ENCODE measurements around the gene LACTB. TPM values are rescaled to one million over a fixed set of nuclear protein-coding genes. Genes with fewer than 3 reads are reported as not detected.

Gene LACTB
- total RNA-seq, 2 experiments from 2014 or later = 6.9 to 7.9 TPM

- Mint-ChIP-seq H3K27ac (no peak overlapping the region), H3K27me3 (no peaks in the 10 kb centered on the region), H3K9me3 (no peaks in the 10 kb centered on the region), H3K4me1 (no peaks in the 10 kb centered on the region), H3K4me3 (no peak overlapping the region), H3K36me3 (ENCODE audit: low read depth) (no peaks in the 10 kb centered on the region)
- ChIA-PET POLR2A (no interaction called here), CTCF (interaction anchor here (0.6 to 1.0 kb wide), 3 partner anchors 12 to 384 kb away, joined by 3 read pairs; no protein-coding TSS in a partner anchor)
- no peak for DNase-seq
These were observed 38.6 kb upstream of the LACTB start for GRCh38 chr15:63083044-63083443.

GRCh38 chr15:63083541-63083940 lies 38.1 kb upstream of the LACTB start:
- ChIA-PET CTCF (interaction anchor here (0.6 kb wide), 1 partner anchor 383 kb away, joined by 3 read pairs; no protein-coding TSS in a partner anchor), POLR2A (no interaction called here)

DNA sequence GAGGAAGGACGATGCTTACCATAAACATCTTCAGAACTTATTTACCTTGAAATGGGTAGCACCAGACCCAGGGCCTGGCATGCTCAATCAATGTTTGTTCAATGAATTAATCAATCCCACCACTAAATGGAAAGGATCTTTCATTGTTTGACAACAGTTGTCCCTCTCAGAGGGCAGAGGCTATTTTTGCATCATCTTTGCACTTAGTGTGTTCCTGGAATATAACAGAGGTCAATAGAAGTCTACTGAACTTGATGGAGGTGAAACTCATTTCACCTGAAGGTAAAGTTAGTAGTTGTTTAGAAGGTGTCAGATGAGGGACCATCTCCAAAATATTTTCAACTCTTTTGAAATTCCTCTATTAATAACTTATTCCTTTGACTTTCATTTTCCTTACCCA lies 36.9 kb upstream of the LACTB start:
- Mint-ChIP-seq H3K27me3 (no peaks in the 10 kb centered on the region), H3K9me3 (no peaks in the 10 kb centered on the region), H3K27ac (no peak overlapping the region), H3K4me1 (no peaks in the 10 kb centered on the region), H3K4me3 (no peak overlapping the region), H3K36me3 (ENCODE audit: low read depth) (no peaks in the 10 kb centered on the region)
- DNase-seq = no peak
- ChIA-PET CTCF (interaction anchor here (0.8 kb wide), 1 partner anchor 10 kb away, joined by 3 read pairs; no protein-coding TSS in a partner anchor), POLR2A (no interaction called here)

More at GRCh38 chr15:63083541-63083940, 38.1 kb upstream of the LACTB start:
- no peaks in the 10 kb centered on the region for H3K36me3 Mint-ChIP-seq (ENCODE audit: low read depth)
- H3K27me3 Mint-ChIP-seq = no peaks in the 10 kb centered on the region
- no peak for DNase-seq
- no peak overlapping the region for H3K4me3 Mint-ChIP-seq
- no peaks in the 10 kb centered on the region for H3K4me1 Mint-ChIP-seq
- no peak overlapping the region for H3K27ac Mint-ChIP-seq
- no peaks in the 10 kb centered on the region for H3K9me3 Mint-ChIP-seq

- ChIA-PET CTCF (no interaction called here), POLR2A (no interaction called here)
- no peak for DNase-seq
- no peaks in the 10 kb centered on the region for H3K36me3 Mint-ChIP-seq (ENCODE audit: low read depth)
- no peaks in the 10 kb centered on the region for H3K27me3 Mint-ChIP-seq
- no peak overlapping the region for H3K4me3 Mint-ChIP-seq
- H3K27ac Mint-ChIP-seq = no peak overlapping the region
- H3K9me3 Mint-ChIP-seq = no peaks in the 10 kb centered on the region
- no peaks in the 10 kb centered on the region for H3K4me1 Mint-ChIP-seq
These were observed 36.4 kb upstream of the LACTB start for GRCh38 chr15:63085289-63085688.

- H3K27ac Mint-ChIP-seq = no peak overlapping the region
- CTCF ChIA-PET = interaction anchor here (3.9 kb wide), 1 partner anchor 39 kb away, joined by 14 read pairs; no protein-coding TSS in a partner anchor
- POLR2A ChIA-PET = no interaction called here
- H3K9me3 Mint-ChIP-seq = no peaks in the 10 kb centered on the region
- no peak overlapping the region for H3K4me3 Mint-ChIP-seq
- no peaks in the 10 kb centered on the region for H3K36me3 Mint-ChIP-seq (ENCODE audit: low read depth)
- DNase-seq = no peak
- no peaks in the 10 kb centered on the region for H3K4me1 Mint-ChIP-seq
- no peaks in the 10 kb centered on the region for H3K27me3 Mint-ChIP-seq
These were observed 35.4 kb upstream of the LACTB start for GRCh38 chr15:63086271-63086670.

DNA sequence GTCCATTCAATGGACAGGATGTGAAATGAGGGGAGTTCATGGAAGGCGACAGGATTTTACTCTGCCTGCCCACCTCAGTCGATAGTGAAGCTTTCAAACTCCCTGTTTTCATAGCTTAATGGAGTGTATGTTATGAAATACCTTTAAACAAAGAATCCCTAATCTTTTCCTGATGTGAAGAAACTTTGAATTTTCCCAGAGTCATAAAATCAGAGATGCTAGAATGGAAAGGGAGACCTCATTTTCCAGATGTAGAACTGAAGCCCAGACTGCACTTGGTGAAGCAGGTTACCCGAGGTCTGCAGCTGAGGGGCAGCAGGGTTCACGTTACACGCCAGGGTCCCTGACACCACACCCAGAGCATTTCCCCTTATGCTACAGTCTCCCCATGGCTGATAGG lies 34.7 kb upstream of the LACTB start:
- H3K27ac Mint-ChIP-seq = no peak overlapping the region
- POLR2A ChIA-PET = interaction anchor here (0.6 kb wide), 1 partner anchor 225 kb away, joined by 3 read pairs; no protein-coding TSS in a partner anchor
- no peaks in the 10 kb centered on the region for H3K36me3 Mint-ChIP-seq (ENCODE audit: low read depth)
- DNase-seq = no peak
- H3K27me3 Mint-ChIP-seq = no peaks in the 10 kb centered on the region
- H3K9me3 Mint-ChIP-seq = no peaks in the 10 kb centered on the region
- no peak overlapping the region for H3K4me3 Mint-ChIP-seq
- no peaks in the 10 kb centered on the region for H3K4me1 Mint-ChIP-seq
- CTCF ChIA-PET = interaction anchor here (0.6 to 3.9 kb wide), 2 partner anchors 40 to 240 kb away, joined by 3 to 14 read pairs; no protein-coding TSS in a partner anchor

DNA sequence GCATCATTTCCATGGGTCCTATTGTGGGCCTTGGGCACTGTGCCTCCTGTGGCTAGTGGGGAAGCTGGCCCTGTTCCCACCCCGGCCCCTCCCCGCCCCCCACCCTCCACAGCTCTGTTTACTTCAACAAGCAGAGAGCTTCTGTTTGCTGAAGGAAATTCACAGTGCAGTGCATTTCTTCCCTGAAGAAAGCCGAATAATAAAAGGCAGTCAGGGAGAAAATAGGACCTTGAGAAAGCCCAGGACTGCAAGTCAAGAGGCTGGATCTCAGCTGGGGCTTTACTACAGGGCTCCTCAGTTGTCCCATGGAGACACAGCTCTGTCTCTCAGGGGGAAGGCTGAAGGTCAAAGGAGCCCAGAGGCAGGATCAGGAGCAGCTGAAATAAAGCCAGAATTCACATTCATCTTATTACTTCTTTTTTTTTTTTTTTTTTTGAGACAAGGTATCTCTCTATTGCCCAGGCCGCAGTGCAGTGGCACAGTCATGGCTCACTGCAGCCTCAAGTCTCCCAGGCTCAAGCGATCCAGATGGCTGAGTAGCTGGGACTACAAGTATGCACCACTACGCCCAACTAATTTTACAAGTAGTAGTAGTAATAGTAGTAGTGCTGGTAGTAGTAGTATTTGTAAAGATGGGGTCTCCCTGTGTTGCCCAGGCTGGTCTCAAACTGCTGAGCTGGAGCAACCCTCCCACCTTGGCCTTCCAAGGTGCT lies 33.0 kb upstream of the LACTB start:
- no peak overlapping the region for H3K4me3 Mint-ChIP-seq
- no peaks in the 10 kb centered on the region for H3K4me1 Mint-ChIP-seq
- H3K9me3 Mint-ChIP-seq = no peaks in the 10 kb centered on the region
- ChIA-PET POLR2A (no interaction called here), CTCF (interaction anchor here (0.6 to 3.9 kb wide), 2 partner anchors 41 to 251 kb away, joined by 3 to 14 read pairs; no protein-coding TSS in a partner anchor)
- H3K27ac Mint-ChIP-seq = no peak overlapping the region
- DNase-seq = no peak
- peaks cover 2% of the 10 kb centered on the region for H3K27me3 Mint-ChIP-seq
- H3K36me3 Mint-ChIP-seq (ENCODE audit: low read depth) = no peaks in the 10 kb centered on the region

GRCh38 chr15:63089260-63090043 lies 32.2 kb upstream of the LACTB start:
- POLR2A ChIA-PET = no interaction called here
- H3K27me3 Mint-ChIP-seq = peaks cover 2% of the 10 kb centered on the region

DNA sequence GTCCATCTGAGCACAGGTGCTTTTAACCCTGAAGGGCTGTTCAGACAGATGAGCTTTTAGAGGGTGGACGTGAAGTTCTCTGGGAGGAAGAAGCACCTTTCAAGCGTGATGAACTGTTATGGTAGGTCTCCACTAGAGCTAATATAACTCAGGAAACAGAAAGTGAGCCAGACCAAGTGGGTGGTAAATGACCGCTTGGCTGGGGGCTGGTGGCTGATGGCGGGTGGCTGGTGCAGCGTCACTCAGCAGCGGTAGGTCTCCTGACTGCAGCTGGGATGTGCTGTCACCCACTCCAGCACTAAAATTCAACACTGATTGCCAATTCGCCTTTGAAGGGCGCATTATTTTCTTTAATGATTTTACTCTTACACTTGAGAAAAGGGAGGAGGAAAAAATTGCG lies 31.2 kb upstream of the LACTB start:
- POLR2A ChIA-PET = no interaction called here
- no peaks in the 10 kb centered on the region for H3K9me3 Mint-ChIP-seq
- H3K4me3 Mint-ChIP-seq = no peak overlapping the region
- no peaks in the 10 kb centered on the region for H3K36me3 Mint-ChIP-seq (ENCODE audit: low read depth)
- no peak for DNase-seq
- no peaks in the 10 kb centered on the region for H3K4me1 Mint-ChIP-seq
- H3K27me3 Mint-ChIP-seq = peaks cover 2% of the 10 kb centered on the region
- CTCF ChIA-PET = no interaction called here
- no peak overlapping the region for H3K27ac Mint-ChIP-seq

More at GRCh38 chr15:63089260-63090043, 32.2 kb upstream of the LACTB start:
- no peak overlapping the region for H3K4me3 Mint-ChIP-seq
- no peaks in the 10 kb centered on the region for H3K36me3 Mint-ChIP-seq (ENCODE audit: low read depth)
- no peaks in the 10 kb centered on the region for H3K9me3 Mint-ChIP-seq
- CTCF ChIA-PET = interaction anchor here (0.6 to 3.9 kb wide), 2 partner anchors 9 to 42 kb away, joined by 5 to 14 read pairs; no protein-coding TSS in a partner anchor
- no peak overlapping the region for H3K27ac Mint-ChIP-seq
- H3K4me1 Mint-ChIP-seq = no peaks in the 10 kb centered on the region
- no peak for DNase-seq

DNA sequence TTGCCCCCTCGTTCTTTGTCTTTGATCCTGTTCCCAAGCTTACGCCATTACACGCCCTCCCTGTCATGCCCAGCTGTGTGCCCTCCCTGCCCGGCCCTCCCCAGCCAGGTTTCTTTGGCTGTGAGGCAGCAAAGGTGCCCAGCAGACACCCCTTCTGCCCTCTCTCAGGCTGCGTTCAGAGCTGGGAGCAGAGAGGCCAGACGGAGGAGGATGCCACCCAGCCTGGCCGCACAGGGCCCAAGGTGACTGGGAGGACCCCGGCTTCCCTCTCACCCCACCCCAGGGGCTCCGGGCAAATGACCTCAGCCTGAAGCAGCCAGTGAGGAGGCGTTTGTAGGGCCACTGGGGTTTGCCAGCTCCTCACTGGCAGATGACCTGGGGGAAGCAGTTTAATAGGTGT lies 30.8 kb upstream of the LACTB start:
- no peaks in the 10 kb centered on the region for H3K9me3 Mint-ChIP-seq
- ChIA-PET CTCF (interaction anchor here (1.3 kb wide), 1 partner anchor 10 kb away, joined by 3 read pairs; no protein-coding TSS in a partner anchor), POLR2A (no interaction called here)
- DNase-seq = no peak
- peaks cover 2% of the 10 kb centered on the region for H3K27me3 Mint-ChIP-seq
- H3K27ac Mint-ChIP-seq = no peak overlapping the region
- no peaks in the 10 kb centered on the region for H3K36me3 Mint-ChIP-seq (ENCODE audit: low read depth)
- H3K4me1 Mint-ChIP-seq = no peaks in the 10 kb centered on the region
- H3K4me3 Mint-ChIP-seq = no peak overlapping the region

GRCh38 chr15:63091679-63092446 lies 29.8 kb upstream of the LACTB start:
- Mint-ChIP-seq H3K4me3 (no peak overlapping the region), H3K36me3 (ENCODE audit: low read depth) (no peaks in the 10 kb centered on the region), H3K27ac (no peak overlapping the region), H3K27me3 (peaks cover 2% of the 10 kb centered on the region), H3K9me3 (no peaks in the 10 kb centered on the region), H3K4me1 (peaks cover under 1% of the 10 kb centered on the region)
- ChIA-PET POLR2A (no interaction called here), CTCF (interaction anchor here (0.9 to 1.7 kb wide), 3 partner anchors 11 to 272 kb away, joined by 3 to 6 read pairs (median 3); no protein-coding TSS in a partner anchor)
- DNase-seq = no peak

GRCh38 chr15:63093486-63094205 lies 28.0 kb upstream of the LACTB start:
- CTCF ChIA-PET = interaction anchor here (0.8 to 1.7 kb wide), 5 partner anchors 9 to 48 kb away, joined by 3 to 16 read pairs (median 3); no protein-coding TSS in a partner anchor
- Mint-ChIP-seq H3K27me3 (peaks cover 2% of the 10 kb centered on the region), H3K4me1 (peaks cover 5% of the 10 kb centered on the region), H3K27ac (no peak overlapping the region), H3K9me3 (no peaks in the 10 kb centered on the region), H3K36me3 (ENCODE audit: low read depth) (no peaks in the 10 kb centered on the region), H3K4me3 (no peak overlapping the region)
- POLR2A ChIA-PET = no interaction called here
- DNase-seq = peak; percentile 78

All from activated CD4-positive, alpha-beta T cell treated with anti-CD3 and anti-CD28 coated beads, Interleukin-2, amount 10 ng/mL, durations not matched to agents 7 days and 5 days (primary cell).